Mammary microvascular endothelial cell (primary cell): ENCODE measurements around the gene GGT6. TPM values are rescaled to one million over a fixed set of nuclear protein-coding genes. Genes with fewer than 3 reads are reported as not detected.

Source experiments
- total RNA-seq: library from RNA; depleted of rRNA; stranded (reverse); fragments of >200 nt; gene quantifications from 2 replicates; pipeline ENCODE4 v1.2.3, GENCODE V29; 2015

The GGT6 gene
- not detected in 2 replicates for total RNA-seq

GRCh38 chr17:4560421-4560820 lies at the start of gene GGT6:
Gene GGT6 (minus strand): TSS chr17:4560577. CDS start chr17:4560521, 56 bp downstream.

GRCh38 chr17:4584101-4584916 lies 23.9 kb upstream of the GGT6 start, which contains the start of gene SMTNL2:
Gene SMTNL2 (plus strand): TSS chr17:4584529. CDS start chr17:4584606, 77 bp downstream.

GRCh38 chr17:4554997-4555799 lies 5.2 kb downstream of the GGT6 start, which contains the start of gene MYBBP1A:
Gene MYBBP1A (minus strand): TSS chr17:4555384. CDS start chr17:4555324, 60 bp downstream.

Other genes with a start within 250 kb of the GGT6 start
- 48.5 and 51.8 TPM in 2 replicates for gene UBE2G1, start 193.9 kb downstream of the GGT6 start, total RNA-seq
- gene SPNS3, start 126.6 kb downstream of the GGT6 start, total RNA-seq = 0.93 and 0.98 TPM in 2 replicates
- 69.0 and 75.5 TPM in 2 replicates for gene SPNS2, start 61.7 kb downstream of the GGT6 start, total RNA-seq
- 85.0 and 85.7 TPM in 2 replicates for gene MYBBP1A, start 5.2 kb downstream of the GGT6 start, total RNA-seq
- gene SMTNL2, start 24.0 kb upstream of the GGT6 start, total RNA-seq = 0.20 TPM in 1 of 2 replicates, not detected in the other
- not detected in 2 replicates for gene ALOX15, start 81.1 kb upstream of the GGT6 start, total RNA-seq
- gene PELP1, start 143.6 kb upstream of the GGT6 start, total RNA-seq = 38.2 and 40.3 TPM in 2 replicates
- gene ARRB2, start 150.1 kb upstream of the GGT6 start, total RNA-seq = 15.3 and 18.1 TPM in 2 replicates
- gene MED11, start 170.9 kb upstream of the GGT6 start, total RNA-seq = 27.3 and 31.6 TPM in 2 replicates
- 0.07 and 0.10 TPM in 2 replicates for gene ZMYND15, start 179.3 kb upstream of the GGT6 start, total RNA-seq
- 10.3 and 11.9 TPM in 2 replicates for gene CXCL16, start 179.4 kb upstream of the GGT6 start, total RNA-seq
- gene TM4SF5, start 211.3 kb upstream of the GGT6 start, total RNA-seq = not detected in 2 replicates
- gene VMO1, start 225.8 kb upstream of the GGT6 start, total RNA-seq = 0.13 and 0.44 TPM in 2 replicates
- gene GLTPD2, start 228.4 kb upstream of the GGT6 start, total RNA-seq = not detected in 2 replicates
- 334 and 357 TPM in 2 replicates for gene PSMB6, start 235.6 kb upstream of the GGT6 start, total RNA-seq
- gene PLD2, start 246.6 kb upstream of the GGT6 start, total RNA-seq = 18.0 and 18.8 TPM in 2 replicates